ENCODE measurements around the gene GPR22. TPM values are rescaled to one million over a fixed set of nuclear protein-coding genes. Genes with fewer than 3 reads are reported as not detected.

The GPR22 gene
- not detected in 2 replicates for total RNA-seq (2014; rRNA removed)
- polyA plus RNA-seq (2012): 0.04 TPM

GRCh38 chr7:107469929-107470328 is at the start of gene GPR22:
GPR22 (plus strand) TSS chr7:107470057; CDS start chr7:107474061, 4,004 bp downstream.
- no peak for DNase-seq (ENCODE audit: low read depth)

- DNase-seq (ENCODE audit: low read depth): no peak
Measured at GRCh38 chr7:107427462-107427861, 42.4 kb upstream of the GPR22 start.

DNA sequence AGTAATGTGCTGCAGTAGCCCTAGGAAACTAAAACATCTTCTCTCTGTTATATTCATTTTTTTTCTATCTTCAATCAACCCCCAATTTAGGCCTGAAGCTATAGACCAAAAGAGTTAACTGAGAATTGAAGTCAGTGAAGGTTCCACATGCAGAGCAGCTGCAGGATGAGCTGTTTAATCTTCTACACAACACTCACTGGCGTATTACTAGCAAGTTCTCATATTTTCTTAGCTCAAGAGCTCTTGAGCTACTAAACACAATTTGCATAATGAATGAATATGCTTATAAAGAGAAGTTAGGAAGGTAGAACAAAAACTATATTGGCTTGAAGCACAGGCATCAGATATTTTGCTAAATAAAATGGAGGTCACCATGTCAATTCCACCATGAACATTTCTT is 41.2 kb upstream of the GPR22 start:
- DNase-seq (ENCODE audit: low read depth): no peak

DNA sequence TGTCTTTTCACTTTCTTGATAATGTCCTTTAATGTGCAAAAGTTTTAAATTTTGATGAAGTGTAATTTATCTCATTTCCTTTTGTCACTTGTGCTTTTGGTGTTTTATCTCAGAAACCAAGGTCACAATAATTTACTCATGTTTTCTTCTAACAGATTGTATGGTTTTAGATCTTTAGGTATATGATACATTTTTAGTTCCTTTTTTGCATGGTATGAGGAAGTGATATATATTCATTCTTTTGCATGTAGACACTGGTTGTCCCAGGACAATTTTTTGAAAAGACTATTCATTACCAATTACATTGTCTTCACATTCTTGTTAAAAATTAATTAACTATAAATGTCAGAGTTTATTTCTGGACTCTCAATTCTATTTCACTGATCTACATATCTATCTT is 39.8 kb upstream of the GPR22 start:
- no peak for DNase-seq (ENCODE audit: low read depth)

DNA sequence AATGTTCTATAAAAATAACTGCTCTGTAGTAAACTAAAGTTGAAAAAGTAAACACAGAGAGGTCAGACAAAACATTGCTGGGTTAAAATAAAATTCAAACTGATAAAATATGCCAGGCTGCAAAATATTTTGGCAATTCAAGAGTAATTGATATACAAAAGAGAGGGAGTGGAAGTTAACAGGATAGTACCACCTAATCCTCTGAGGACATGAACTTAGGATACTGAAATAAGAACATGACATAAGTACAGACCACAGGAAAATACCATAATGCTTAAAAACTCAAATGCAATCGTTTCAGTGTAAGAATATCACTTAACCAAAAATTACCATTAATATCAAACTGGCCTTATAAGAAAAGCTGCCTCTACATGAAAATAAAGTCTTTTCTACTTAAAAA is 37.6 kb upstream of the GPR22 start:
- peak; percentile 33 for DNase-seq (ENCODE audit: low read depth)

GRCh38 chr7:107435749-107436148 is 34.1 kb upstream of the GPR22 start:
- DNase-seq (ENCODE audit: low read depth): no peak

- DNase-seq (ENCODE audit: low read depth): no peak
Measured at GRCh38 chr7:107439025-107439424, 30.8 kb upstream of the GPR22 start.

DNA sequence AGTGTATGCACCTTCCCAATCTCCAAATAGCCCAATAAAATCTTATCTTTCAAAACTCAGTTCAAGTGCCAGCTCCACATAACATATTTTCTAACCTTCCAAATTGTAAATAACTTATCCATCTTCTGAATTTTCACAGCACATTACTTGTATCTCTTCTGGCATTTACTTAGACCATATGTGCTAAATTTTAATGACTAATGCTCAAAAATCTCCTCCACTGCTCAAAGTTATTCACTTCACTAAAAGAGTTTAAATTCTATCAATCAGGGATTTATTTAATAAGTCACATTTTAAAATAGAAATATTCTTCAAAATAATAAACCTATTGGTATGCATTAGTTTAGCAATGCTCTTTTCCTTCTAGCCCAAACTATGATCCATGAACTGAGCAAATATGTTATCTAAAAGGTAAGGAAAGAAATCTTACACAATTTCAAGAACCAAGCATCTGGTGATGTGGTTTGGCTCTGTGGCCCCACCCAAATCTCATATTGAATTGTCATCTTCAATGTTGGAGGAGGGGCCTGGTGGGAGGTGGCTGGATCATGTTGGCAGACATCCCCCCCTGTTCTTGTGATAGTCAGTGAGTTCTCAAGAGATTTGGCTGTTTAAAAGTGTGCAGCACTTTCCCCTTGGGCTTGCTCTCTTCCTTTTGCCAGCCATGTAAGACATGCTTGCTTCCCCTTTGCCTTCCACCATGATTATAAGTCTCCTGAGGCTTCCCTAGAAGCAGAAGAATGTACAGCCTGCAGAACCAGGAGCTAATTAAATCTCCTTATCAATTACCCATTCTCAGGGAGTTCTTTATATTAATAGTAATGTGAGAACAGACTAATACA is 28.1 kb upstream of the GPR22 start:
- DNase-seq (ENCODE audit: low read depth): peak; percentile 23

- no peak for DNase-seq (ENCODE audit: low read depth)
Measured at GRCh38 chr7:107442678-107443077, 27.2 kb upstream of the GPR22 start.

GRCh38 chr7:107446531-107446930 is 23.3 kb upstream of the GPR22 start:
- DNase-seq (ENCODE audit: low read depth): peak; percentile 74

DNA sequence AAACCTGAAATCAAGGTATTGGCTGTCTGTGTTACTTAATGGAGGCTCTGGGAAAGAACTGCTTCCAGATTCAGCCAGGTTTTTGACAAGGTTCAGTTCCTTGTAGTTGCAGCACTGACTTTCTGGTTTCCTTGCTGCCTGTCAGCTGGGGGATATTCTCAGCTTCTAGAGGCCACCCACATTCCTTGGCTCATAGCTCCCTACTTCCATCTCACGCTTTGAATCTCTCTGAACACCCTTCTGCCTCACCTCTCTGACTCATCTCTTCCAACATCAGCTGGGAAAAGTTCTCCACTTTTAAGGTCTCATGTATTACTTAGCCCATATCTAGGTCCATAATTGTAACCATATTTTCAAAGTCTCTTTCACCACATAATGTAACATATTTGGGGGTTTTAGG is 22.9 kb upstream of the GPR22 start:
- DNase-seq (ENCODE audit: low read depth): peak; percentile 23

GRCh38 chr7:107450970-107451369 is 18.9 kb upstream of the GPR22 start:
- no peak for DNase-seq (ENCODE audit: low read depth)

GRCh38 chr7:107453388-107453787 is 16.5 kb upstream of the GPR22 start:
- no peak for DNase-seq (ENCODE audit: low read depth)

DNA sequence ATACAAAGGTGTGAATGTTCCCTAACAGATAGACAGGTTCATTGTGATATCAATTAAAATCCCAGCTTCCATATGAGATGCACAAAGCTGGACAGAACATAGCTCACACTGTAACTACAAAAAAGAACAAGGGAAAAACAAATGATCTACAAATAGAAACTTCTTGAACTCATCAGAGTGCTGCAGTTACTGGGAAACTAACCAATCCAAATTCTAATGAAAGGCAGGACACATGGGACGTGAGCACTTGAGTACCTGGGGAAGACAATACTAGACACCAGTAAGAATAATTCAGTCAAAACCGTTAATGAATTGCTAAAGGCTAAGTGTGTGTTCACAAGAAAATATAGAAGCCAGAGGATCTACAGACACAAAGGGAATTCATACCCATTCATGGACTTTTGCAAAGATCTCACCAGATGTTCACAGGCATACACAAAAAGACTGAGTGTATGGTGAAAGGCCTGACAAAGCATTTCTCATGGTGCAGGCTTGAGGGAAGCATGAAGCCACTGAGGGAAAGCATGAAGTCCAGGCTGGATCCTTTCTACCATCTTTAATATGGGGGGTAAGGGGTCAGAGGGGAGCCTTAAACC is 7.8 kb upstream of the GPR22 start:
- DNase-seq (ENCODE audit: low read depth): no peak

GRCh38 chr7:107463139-107464078 is 6.4 kb upstream of the GPR22 start:
- DNase-seq (ENCODE audit: low read depth): peak; percentile 78

GRCh38 chr7:107464666-107465226 is 5.1 kb upstream of the GPR22 start:
- DNase-seq (ENCODE audit: low read depth): no peak

- DNase-seq (ENCODE audit: low read depth): no peak
Measured at GRCh38 chr7:107467972-107468371, 1.9 kb upstream of the GPR22 start.

DNA sequence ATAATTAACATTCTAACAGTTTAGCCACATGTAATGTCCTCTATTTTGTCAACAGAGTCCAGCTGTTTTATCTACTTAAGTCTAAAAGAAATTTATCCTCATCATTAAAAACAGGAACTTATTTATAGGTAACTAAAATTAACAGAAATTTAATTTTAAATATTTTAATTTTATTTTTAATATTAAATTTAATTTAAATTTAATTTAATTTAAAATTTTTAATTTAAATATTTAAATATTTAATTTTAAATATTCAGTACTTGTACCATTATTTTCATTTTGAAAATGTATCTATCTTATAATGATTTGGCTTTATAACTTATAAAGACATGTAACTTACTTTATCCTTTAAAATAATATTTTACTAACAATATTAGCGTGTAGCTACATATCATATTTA is 1.0 kb upstream of the GPR22 start:
- no peak for DNase-seq (ENCODE audit: low read depth)

- no peak for DNase-seq (ENCODE audit: low read depth)
Measured at GRCh38 chr7:107471292-107472070, 1.6 kb downstream of the GPR22 start.

DNA sequence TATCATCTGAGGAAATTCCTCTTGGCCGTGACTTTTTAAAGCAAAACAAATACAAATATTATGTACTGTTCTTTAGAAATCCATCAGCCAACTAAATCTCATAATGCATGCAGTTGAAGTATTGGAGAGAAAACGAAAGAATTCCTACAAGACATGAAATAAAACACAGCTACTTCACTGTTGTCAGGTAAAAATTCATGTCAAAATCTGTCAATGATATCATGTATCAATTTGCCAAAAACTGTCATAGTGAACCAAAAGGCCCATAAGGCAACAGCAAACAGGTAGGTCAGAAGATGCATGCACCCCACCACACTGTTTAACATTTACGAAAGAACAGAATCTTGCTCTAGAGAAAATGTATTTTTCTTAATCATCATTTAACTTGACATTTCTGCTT is 2.3 kb downstream of the GPR22 start:
- no peak for DNase-seq (ENCODE audit: low read depth)

DNA sequence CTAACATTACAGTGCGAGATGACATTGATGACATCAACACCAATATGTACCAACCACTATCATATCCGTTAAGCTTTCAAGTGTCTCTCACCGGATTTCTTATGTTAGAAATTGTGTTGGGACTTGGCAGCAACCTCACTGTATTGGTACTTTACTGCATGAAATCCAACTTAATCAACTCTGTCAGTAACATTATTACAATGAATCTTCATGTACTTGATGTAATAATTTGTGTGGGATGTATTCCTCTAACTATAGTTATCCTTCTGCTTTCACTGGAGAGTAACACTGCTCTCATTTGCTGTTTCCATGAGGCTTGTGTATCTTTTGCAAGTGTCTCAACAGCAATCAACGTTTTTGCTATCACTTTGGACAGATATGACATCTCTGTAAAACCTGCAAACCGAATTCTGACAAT is 4.3 kb downstream of the GPR22 start:
- DNase-seq (ENCODE audit: low read depth): no peak
